KBM-7 (cell line): ENCODE results near the gene TBX20.
A peak's percentile ranks its signal among the peaks of the same experiment; 100 is the strongest.
"Not testable (repeated sequence)": the region's sequence is repeated elsewhere in the genome, so short reads cannot be mapped to it uniquely, and the experiment has no call there.

ENCODE experiments used
- DNase-seq: peaks from one replicate; pipeline ENCODE4 v3.0.0-alpha.2; 2015
- in situ Hi-C: fragments of 300-500 bp; cut with MboI; formaldehyde crosslinking; loops from 2 replicates; pipeline ENCODE4 v1.14.3; 2020; ENCODE audit warnings: low sequenced_read_pairs, low pct_unique_long_range_greater_than_20kb, mixed read lengths

Gene TBX20

DNA sequence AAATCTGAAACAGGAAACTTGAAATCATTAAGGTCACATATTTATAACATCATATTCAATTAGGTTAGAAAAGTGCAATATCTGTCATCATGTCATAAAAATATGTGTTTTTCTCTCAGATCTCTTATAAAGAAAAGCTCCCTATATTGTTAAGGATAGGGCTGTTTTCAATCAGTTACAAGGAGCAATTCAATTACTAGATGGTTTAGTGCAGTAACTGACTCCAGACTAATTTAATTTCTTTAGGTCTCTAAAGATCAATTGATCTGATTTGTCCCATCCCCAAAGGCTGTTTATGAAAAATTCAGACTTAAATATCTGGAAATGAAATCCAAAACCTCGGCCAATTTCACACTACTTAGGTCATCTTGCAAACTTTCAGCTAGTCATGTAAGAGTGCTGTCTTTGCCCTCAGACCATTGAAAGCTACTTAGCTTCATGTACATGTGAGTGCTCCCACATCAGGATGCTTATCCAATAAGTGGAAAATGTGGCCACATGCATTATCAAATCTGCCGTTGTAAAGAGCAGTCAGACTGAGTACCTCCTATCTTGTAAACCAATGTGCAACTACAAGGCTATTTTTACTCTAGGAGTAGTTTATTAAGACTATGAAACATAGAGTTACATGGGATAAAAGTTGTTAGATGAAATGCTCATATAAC lies 24.7 kb downstream of the TBX20 start:
- in situ Hi-C loops, DNase-seq: not testable (repeated sequence)

DNA sequence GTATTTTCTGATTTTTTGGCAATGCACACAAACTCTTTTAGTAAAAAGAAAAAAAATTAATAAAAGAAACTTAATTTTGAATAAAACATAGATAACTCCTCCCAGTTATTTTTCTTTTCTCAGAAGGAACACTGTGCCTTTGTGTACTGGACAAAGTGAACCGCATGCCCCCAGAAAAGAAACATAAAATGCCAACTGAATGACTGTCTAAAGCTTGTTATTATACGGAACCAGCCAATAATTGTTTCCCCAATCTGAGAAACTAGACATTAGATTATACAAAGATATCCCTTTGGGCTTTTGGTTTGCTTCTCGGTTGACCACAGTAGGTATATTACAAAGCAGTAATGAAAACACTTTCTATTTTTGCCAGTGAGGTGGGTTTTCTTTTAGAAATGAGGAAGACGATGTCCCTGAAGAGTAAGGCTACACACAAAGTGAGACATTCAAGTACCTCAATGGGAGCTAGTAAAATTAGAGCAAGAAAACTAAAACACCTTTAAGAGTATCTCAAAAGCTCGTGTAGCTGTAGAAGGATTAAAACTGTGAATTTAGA lies 25.3 kb downstream of the TBX20 start:
- DNase-seq, in situ Hi-C loops: not testable (repeated sequence)

DNA sequence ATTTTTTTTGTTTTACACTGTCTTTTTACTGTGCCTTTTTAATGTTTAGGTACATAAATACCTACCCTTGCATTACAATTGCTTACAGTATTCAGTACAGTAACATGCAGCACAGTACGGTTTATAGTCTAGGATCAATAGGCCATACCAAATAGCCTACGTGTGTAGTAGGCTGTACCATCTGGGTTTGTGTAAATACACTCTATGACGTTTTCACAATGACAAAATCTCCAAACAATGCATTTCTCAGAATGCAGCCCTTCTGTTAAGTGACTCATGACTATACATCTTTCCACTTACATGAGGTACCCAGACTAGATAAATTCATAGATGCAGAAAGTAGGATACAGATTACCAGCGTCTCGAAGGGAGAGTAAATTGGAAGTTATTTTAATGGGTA lies 26.5 kb downstream of the TBX20 start:
- in situ Hi-C loops, result not testable (repeated sequence)

DNA sequence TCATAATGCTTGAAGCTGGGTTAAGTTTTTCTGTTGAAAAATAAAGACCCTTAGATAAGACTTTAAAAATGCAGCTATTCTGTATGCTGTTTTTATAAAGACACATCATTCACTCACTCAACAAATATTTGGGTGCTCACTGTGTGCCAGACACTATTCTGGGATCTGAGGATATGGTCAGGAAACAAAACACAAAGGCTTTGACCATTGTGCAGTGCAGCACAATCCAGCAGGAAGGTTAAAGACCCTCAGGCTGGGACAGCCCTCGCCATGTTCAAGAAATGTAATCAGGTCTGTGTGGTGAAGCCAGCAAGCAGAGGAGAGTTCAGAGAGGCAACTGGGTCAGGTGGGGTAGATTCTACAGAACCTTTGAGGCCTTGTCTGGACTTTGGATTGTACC lies 31.5 kb downstream of the TBX20 start:
- DNase-seq, in situ Hi-C loops: not testable (repeated sequence)

More for the DNA sequence above, 26.5 kb downstream of the TBX20 start:
- not testable (repeated sequence) for DNase-seq

DNA sequence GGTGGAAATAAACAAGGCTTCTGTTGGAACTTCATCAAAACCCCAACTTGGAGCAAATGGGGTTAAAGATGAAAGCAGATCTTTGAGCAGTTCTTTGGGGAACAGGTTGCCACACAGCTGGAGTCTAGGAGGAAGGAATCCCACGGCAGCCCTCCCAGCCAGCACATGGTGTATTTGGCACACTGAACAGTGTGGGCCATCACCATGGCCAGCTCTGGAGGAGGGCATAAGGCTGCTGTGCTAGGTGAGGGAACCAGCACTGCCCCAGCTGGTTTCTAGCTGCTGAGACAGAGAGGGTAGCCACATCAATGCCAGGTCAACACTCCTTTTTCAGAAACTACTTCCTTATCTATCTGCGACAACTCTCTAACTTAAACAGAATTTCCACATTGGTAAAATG lies 33.7 kb downstream of the TBX20 start:
- in situ Hi-C loops, DNase-seq: not testable (repeated sequence)

DNA sequence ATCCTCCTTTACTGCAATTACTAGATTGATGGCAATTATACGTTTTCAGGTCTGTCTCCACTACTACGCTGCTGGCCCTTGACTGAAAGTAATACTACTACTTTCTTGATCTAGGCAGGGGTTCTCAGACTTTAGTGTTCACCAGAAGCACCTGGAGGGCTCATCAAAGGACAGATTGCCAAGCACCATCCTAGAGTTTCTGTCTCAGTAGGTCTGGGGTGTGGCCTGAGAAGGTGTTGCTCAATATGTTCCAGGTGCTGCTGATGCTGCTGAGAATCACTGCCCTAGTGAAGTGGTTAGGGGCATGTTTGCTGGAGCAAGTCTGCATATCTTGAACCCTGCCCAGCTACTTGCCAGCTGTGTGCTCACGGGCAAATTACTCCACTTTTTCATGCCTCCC lies 37.9 kb downstream of the TBX20 start:
- in situ Hi-C loops, DNase-seq: not testable (repeated sequence)

DNA sequence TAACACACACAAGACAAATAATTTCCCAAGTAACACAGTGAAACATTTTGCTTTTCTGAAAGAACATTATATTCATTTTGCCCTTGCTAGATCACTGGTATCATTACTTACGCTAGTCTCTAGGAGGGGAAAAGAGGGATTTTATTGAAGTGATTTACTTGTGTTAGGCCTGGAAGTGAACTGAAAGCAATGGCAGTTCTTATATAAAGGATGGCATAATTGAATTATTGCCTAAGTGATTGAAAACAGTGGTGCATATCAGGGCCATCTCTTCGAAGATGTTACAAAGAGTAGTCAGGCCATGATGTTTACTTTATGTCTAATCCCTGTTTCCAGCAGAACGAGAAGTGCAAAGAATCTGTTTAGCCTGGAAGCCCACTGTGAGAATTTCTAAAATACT lies 38.8 kb downstream of the TBX20 start:
- DNase-seq, in situ Hi-C loops: not testable (repeated sequence)

DNA sequence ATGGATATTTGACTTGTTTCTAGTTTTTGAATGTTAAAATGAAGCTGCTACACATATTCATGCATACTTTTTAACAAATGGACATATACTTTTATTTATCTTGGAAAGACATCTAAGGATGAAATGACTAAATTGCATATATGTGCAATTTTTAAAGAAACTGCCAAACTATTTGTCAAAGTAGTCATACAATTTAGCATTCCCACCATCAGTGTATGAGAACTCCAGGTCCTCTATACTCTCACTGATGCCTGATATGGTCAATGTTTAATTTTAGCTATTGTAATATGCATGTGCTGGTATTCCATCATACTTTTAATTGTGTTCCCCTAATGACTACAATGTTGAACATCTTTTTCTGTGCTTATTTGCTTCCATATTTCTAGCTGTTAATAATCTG lies 47.0 kb downstream of the TBX20 start:
- DNase-seq, in situ Hi-C loops: not testable (repeated sequence)

DNA sequence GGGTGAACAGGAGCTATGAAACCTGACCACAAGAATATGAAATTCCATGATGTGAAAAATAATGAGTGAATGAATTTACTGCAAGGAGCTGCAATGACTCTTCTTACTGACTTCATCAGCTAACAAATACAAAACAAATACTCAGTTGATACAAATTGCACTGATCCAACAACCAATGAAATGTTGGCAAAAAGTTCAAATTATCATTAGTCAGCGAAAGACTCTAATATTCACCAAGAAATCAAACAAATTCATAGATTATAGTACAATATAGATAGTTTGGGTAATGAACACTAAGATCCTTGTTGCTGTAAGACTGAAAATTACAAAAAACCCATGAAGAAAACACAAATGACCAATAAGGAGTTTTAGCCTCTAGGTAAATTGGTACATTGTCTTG lies 49.0 kb downstream of the TBX20 start:
- in situ Hi-C loops, DNase-seq: not testable (repeated sequence)

DNA sequence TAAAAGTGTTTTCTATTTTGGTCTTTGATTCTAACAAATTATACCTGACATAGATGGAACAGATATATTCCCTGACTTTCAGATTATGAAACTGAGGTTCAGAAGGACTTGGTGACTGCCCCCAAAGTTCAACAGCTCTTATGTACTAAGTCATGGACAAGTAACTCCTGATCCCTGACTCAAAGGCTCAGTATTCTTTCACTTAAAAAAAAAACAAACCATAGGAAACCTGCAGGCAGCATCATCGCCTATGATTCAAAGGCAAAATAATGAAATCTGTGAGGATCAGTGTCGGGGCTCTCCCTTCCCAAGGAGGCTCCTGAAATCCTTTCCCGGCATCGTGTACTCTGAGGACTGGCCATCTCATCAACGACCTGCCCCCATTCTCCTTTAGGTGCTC lies 49.9 kb downstream of the TBX20 start:
- in situ Hi-C loops, DNase-seq: not testable (repeated sequence)

DNA sequence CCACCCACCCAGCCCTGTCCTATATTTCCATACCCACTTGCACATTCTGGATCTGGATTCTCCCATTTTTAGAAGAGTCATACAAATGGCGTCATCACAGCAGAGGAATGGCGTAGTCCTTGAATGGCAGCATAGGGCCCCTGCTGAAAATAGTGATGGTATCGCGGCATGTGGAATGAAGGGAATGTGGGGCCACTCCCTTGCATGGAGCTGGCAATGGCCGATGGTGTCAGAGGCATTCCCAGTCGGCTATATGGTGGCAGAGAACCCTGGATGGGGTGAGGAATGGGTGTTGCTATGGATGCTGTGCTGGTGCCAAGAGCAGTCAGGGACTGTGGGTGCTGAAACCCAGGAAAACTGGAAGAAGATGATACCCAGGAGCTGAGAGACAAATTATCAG lies 51.5 kb downstream of the TBX20 start:
- DNase-seq, in situ Hi-C loops: not testable (repeated sequence)

DNA sequence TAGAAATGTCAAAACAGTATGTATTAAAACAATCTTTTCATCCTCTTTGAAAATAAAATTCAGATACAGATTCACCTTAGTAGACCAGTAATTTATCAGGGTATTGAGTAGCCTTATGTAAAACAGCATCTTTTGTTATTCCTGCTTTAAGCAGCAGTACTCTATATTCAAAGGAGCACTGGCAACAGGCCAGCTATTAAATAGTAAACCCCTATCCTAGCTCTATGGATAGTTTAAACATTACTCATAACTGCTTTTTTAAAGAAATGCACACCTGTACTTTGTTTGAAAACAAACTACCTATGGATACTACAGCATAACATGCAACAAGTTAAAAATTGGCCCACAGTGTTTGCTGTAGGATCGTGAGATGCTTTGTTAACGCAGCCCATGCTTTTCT lies 53.7 kb downstream of the TBX20 start:
- in situ Hi-C loops, DNase-seq: not testable (repeated sequence)

DNA sequence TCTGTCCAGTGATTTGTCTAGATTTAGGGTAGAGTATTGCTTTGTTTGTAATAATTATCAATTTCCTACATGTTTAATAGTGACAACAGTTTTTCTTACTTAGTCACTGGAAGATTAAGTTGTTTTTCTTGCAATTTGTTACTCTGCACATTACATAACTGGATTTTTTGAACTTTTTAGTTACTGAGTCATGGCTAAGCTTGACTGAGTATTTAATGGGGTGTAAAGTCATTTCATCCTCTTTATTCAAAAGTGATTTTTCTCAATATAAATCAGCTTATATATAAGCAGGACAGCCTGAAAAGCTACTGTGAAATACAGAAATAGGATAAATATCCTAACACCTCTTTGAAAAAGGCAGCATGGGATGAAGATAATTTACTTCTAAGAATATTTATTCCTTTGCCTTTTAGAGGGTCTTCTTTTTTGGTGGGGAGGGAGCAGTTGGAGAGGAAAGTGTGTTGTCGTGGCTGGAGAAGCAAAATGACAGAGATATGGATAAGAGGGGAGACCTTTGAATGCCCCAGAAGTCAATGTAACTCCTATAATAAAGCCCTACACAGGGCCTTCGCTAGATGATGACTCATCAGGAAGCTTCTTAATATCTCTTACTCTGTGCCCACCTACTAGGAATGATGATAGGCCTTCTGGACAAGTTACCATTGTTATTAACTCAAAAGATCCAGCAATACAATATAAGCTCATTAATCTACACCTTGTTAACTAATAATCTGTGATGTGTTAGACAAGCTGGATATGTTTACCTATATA lies 55.3 kb downstream of the TBX20 start:
- DNase-seq, in situ Hi-C loops: not testable (repeated sequence)

DNA sequence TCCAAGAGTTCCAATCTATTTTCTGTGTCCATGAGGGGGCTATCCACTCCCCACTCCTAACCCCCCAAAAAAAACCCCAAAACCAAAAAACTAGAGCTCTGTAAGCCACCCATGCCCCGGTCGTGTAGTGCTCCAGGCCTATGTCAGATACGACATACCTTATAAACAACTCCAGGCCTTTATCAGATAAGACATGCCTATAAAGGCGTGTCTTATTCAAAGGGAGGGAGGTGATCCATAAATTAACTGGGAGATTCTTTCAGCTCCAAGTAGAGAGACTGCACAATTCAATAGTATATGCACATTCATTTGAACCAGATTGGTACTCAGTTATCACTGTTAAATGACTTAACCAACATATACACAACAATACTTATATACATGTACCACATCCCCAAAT lies 62.3 kb downstream of the TBX20 start:
- DNase-seq, in situ Hi-C loops: not testable (repeated sequence)

DNA sequence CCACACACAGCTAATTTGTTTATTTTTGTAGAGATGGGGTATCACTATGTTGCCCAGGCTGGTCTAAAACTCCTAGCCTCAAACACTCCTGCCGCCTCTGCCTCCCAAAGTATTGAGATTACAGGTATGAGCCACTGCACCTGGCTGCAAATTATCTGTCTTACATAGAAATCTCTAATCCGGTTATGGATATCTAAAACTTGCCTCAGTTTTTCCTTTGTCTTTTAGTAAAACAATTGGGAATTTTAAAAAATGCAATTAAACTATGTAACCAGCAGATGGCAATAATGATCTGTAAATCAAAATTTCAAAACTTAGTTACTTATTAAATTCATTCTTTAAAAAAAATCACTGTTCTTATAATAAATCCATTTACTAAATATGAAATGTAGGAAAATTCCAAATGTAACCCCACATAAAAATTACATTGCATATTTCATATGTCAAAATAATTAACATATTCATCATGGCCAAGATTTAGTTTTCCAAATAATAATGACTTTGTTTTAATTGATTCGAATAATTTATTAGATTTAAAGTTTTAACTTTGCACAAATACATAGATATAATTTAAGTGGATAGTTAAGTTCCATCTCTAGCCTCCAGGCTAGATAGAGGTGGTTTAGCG lies 63.6 kb downstream of the TBX20 start:
- in situ Hi-C loops, result not testable (repeated sequence)

DNA sequence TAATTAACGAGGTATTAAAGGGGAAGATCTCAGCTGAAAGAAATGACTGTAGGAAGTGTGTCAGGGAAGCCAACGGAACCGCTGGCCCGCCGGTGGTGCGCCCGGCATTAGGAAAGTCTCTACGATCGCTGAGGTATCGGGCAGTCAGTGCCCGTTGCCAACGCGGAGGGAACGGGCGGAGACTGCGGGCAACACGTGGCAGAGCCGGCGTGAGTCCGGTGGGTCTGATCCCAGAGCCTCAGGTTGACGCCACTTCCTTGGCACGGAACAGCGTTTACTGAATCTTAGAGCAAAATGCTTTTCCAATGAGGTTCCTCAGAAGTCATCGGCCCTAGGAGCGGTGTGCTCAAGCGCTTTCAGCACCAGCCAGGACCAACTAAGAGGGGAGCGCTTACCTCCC lies 67.1 kb downstream of the TBX20 start:
- in situ Hi-C loops, DNase-seq: not testable (repeated sequence)

More for the DNA sequence above, 63.6 kb downstream of the TBX20 start:
- not testable (repeated sequence) for DNase-seq

DNA sequence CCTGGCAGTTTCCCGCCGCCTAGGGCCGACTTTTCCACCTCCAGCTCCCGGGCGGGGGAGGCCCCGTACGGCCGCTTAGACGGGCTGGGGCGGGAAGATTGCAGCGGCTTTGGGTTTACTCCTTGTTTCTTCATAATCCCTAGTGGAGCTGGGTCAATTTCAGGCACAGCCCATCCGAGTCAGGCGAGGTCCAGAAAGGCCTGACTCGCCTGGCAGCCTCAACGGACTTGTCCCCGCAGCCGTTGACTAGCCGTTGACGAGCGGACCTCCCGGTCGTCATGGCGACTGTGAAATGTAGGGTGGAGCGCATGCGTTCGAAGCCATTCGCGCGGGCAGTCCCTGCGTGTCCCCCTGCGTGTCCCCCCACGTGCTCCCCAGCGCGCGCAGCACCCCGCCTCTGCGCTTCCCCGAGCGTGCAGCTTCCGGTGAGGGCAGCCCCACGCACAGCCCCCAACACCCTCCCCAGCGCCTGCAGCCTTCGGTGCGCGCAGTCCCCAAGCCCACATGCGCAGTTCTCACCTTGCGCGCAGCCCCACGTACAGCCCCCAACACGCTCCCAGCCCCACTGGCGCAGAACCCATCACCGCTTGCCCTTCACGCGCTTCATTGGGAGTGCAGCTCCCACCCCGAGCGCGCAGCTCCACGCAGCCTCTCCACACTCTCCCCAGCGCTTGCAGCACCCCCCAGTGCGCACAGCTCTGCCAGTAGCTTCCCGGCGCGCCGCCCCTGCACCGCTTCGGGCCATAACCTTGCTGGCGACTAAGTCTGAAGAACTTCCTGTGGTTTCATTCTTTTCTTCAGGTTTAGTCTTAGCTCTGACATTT lies 67.8 kb downstream of the TBX20 start:
- in situ Hi-C loops, result no loop called here
- peak; percentile 52 for DNase-seq

DNA sequence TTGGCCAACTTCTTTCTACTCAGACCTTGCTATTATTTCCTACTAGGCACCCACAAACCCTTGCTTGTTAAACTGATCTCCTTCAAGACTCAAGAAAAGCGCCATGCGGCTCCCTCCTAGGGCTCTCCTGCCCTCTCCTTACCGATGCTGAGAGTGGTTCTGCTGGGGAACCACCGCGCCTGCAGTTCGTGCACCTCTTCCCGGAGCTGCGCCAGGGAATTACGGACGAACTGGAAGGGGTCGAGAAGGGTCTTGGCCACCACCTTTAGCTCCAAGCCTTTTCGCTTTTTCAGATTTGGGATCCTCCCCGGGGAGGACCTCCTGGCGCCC lies 68.4 kb downstream of the TBX20 start:
- in situ Hi-C loops, DNase-seq: not testable (repeated sequence)

DNA sequence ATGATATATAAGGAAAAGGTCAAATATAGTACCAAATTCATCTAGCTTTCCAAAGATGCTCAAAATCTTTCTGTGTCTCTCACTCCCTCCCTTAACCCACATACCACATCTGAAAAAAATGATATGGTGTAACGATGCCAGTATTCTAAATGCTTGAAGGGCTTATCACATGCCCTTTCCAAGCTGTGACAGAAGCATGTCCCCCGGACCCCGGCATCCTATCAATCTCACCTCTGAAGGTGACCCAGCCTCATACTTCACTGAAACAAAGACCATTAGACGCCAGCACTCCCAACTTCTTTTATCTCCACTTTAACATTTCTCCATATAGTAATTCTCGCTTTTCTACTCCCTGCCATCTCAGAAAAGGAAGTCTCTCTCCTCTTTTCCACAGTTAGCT lies 68.9 kb downstream of the TBX20 start:
- in situ Hi-C loops, DNase-seq: not testable (repeated sequence)
